ENCODE measurements around the gene APOBR.

DNA sequence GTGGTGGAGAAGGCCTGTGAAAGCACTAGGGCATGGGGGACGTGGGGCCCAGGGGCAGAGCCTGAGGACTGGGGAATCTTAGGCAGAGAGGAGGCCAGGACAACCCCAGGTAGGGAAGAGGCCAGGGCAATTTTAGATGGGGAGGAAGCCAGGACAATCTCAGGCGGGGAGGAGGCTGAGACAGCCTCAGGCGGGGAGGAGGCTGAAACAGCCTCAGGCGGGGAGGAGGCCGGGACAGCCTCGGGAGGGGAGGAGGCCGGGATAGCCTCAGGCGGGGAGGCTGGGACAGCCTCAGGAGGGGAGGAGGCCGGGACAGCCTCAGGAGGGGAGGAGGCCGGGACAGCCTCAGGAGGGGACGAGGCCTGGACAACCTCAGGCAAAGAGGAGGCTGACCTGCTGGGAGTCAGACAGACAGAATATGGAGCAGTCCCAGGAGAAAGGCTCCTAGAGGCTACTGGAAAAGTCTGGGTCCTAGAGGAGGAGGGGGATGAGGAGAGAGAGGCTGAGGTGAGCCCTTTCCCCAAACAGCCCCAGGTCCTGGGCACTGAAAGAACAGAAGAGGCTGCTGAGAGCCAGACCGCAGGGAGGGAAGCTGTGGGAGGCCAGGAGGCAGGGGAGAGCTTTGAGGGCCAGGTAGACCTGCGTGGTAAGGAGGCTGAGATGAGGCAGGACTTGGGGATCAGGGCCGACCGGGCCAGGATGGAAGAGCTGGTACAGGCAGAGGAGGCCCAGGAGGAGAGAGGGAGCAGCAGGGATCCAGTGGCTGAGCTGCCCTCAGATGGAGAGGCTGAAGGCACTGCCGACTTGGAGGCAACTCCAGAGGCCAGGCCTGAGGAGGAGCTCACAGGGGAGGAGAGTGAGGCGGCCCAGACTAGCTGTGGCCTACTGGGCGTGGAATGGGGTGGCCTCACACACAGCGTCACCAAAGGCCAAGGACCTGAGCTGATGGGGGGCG lies 1.6 kb downstream of the APOBR start:
- TF ChIP-seq CTCF (conservative IDR thresholded peaks at IDR 0.05; ENCODE audit: low read length) (no peak), EZH2phosphoT487 (IDR thresholded peaks at IDR 0.05; ENCODE audit: borderline replicate concordance) (no peak)

Data from Loucy (cell line).